GM23338 (cell line): ENCODE measurements around the gene ANKZF1.

Source experiments
- CREB1 ChIP-seq: fragments of 250-450 bp; sonication (Bioruptor Pico); IDR thresholded peaks from 2 replicates; pipeline ENCODE4 v1.5.0; 2020; ENCODE audit warnings: low read depth, mild to moderate bottlenecking, moderate library complexity
- CTCF ChIP-seq, 2 experiments: fragments of 200-600 bp in 1 of 2; sonication (generic) in 1 of 2; conservative IDR thresholded peaks; 2 replicates each; pipeline versions ENCODE4 v1.5.1 to v1.6.1; 2016 to 2017; ENCODE audit warnings: antibody characterized with exemption in 2 of 2, low read depth in 2 of 2, mild to moderate bottlenecking in 2 of 2, moderate library complexity in 1 of 2
- ETS1 ChIP-seq: IDR thresholded peaks from 2 replicates; pipeline ENCODE4 v1.6.1; 2016; ENCODE audit warnings: antibody characterized with exemption
- EZH2 ChIP-seq: fragments of 200-600 bp; sonication (generic); IDR thresholded peaks from one replicate; pipeline ENCODE4 v1.8.0; 2017; ENCODE audit warnings: antibody characterized with exemption, mild to moderate bottlenecking, low read depth; ENCODE audit not compliant: unreplicated experiment
- EZH2phosphoT487 ChIP-seq: fragments of 200-600 bp; sonication (generic); IDR thresholded peaks from one replicate; pipeline ENCODE4 v1.8.1; 2018; ENCODE audit warnings: antibody characterized with exemption; ENCODE audit not compliant: unreplicated experiment
- JUNB ChIP-seq: IDR thresholded peaks from one replicate; pipeline ENCODE4 v1.6.1; 2016; ENCODE audit warnings: antibody characterized with exemption; ENCODE audit not compliant: unreplicated experiment
- POLR2AphosphoS5 ChIP-seq: IDR thresholded peaks from 2 replicates; pipeline ENCODE4 v1.6.1; 2016; ENCODE audit warnings: antibody characterized with exemption, low read depth
- REST ChIP-seq: IDR thresholded peaks from one replicate; pipeline ENCODE4 v1.6.1; 2018; ENCODE audit warnings: antibody characterized with exemption; ENCODE audit not compliant: unreplicated experiment
- STAT1 ChIP-seq: IDR thresholded peaks from one replicate; pipeline ENCODE4 v1.6.1; 2016; ENCODE audit warnings: antibody characterized with exemption; ENCODE audit not compliant: unreplicated experiment
- ZNF114 ChIP-seq: fragments of 250-450 bp; sonication (Bioruptor Pico); IDR thresholded peaks from 2 replicates; pipeline ENCODE4 v1.5.0; 2020; ENCODE audit warnings: mild to moderate bottlenecking, moderate library complexity

- no peak for TF ChIP-seq CREB1 (CRISPR knock-in tag)
- TF ChIP-seq EZH2, result no peak
- no peak for TF ChIP-seq REST
- no peak for TF ChIP-seq STAT1
- no peak for TF ChIP-seq CTCF (conservative IDR thresholded peaks at IDR 0.05; ENCODE audit: low read depth in 2 of 2)
- no peak for TF ChIP-seq EZH2phosphoT487
- 0 out of 2 replicates have a peak, but pooled peaks have one; percentile 6 for TF ChIP-seq ETS1
- TF ChIP-seq POLR2AphosphoS5, result no peak
- no peak for TF ChIP-seq ZNF114 (CRISPR knock-in tag)
- TF ChIP-seq JUNB, result no peak
Observed at GRCh38 chr2:219278655-219279150, 49.1 kb downstream of the ANKZF1 start.
